Measurements from ENCODE around the gene THOC6. TPM values are rescaled to one million over a fixed set of nuclear protein-coding genes. Genes with fewer than 3 reads are reported as not detected.
A peak's percentile ranks its signal among the peaks of the same experiment; 100 is the strongest.

Gene THOC6
- total RNA-seq, 1 donor from 2014 or later: 11.0 TPM

DNA sequence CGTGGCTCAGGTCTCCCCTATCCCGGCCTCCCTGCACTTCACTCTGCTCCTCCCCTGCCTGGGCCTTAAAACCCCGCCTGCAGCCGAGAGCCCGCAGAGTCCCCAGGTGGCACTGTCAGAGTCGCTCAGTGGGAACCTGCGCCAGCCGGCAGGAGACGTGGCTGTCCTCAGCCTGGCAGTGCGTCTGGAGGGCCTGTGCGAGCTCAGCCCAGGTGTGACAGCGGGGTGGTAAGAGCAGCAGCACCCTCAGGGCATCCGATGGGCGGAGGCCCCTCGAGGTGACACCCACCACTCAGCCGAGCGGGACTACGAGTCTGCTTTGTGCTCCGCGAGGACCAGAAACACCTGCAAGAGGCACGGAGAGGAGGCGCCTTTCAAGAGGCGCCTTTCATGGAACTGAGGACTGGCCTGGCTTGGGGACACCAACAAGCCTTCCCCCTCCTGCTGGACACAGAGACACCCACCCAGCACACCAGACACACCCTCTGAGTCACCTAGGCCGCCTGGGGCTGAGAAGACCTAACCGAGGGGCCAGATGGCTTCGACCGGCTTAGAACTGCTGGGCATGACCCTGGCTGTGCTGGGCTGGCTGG lies 10.9 kb upstream of the THOC6 start, which contains the start of gene CLDN9:
Gene CLDN9, plus strand, starts transcription at position 96 of the 593 bp plus-strand sequence. Its CDS starts 440 bp downstream, at position 536.
- DNase-seq: no peak
- peak; percentile 14 for ATAC-seq (ENCODE audit: poor library complexity)
- intact Hi-C loops (cut with DNase I): no loop called here

DNA sequence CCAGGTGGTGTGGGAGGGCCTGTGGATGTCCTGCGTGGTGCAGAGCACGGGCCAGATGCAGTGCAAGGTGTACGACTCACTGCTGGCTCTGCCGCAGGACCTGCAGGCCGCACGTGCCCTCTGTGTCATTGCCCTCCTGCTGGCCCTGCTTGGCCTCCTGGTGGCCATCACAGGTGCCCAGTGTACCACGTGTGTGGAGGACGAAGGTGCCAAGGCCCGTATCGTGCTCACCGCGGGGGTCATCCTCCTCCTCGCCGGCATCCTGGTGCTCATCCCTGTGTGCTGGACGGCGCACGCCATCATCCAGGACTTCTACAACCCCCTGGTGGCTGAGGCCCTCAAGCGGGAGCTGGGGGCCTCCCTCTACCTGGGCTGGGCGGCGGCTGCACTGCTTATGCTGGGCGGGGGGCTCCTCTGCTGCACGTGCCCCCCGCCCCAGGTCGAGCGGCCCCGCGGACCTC lies 10.3 kb upstream of the THOC6 start:
- DNase-seq (no peak), ATAC-seq (ENCODE audit: poor library complexity) (no peak)

DNA sequence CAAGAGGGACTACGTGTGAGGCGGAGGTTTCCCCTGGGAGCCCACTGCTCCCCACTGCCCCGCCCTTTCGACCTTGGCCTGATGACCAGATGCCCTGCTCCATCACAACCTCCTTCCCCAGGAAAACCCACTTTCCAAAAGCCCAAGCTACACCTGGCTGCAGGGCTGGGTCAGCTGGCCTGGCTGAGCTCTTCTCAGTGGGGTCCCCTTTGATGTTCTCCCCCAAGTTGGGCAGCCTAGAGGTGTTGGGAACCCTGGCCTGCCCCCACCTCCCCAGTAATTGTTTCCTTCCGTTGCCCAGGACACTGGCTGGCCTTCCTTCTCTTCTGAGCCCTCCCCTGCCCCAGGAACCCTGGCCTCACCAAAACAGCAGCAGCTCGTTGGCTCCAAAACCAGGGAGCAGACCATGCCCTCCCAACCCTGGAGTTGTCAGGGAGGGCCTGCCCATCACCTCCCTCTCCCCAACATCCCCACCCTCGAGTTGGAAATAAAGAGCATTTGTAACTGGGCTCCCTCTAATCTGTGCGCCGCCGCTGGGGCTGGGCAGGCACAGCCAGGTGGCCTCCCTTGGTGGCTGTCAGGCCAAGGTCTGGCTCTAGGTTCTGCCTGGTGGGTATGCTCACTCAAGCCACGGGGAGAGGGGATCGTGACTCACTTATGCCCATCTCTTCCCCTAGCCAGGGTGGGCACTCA lies 9.7 kb upstream of the THOC6 start:
- no peak for DNase-seq
- intact Hi-C loops (cut with DNase I): no loop called here
- ATAC-seq (ENCODE audit: poor library complexity): no peak

More for the DNA sequence above, 10.3 kb upstream of the THOC6 start:
- intact Hi-C loops (cut with DNase I): no loop called here

DNA sequence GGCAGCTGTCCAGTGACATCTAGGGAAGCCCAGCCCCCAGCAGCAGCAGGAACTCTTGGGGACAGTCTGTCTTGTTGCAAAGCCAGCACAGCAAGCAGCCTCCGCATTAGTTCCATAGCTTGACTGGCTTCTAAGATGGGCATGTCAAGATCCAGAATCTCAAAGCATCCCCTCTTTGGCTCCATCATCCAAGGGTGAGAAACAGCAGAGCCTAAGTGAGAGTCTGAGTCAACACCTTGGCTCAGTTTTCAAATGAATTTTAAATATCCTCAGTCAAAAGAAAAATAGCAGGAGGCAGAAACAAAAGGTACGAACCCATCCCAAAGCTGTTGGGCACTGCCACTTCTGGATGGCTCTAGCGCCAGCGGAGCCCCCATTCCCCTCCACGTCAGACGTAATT lies 8.9 kb upstream of the THOC6 start:
- DNase-seq (no peak), ATAC-seq (ENCODE audit: poor library complexity) (no peak)
- intact Hi-C loops (cut with DNase I): no loop called here

DNA sequence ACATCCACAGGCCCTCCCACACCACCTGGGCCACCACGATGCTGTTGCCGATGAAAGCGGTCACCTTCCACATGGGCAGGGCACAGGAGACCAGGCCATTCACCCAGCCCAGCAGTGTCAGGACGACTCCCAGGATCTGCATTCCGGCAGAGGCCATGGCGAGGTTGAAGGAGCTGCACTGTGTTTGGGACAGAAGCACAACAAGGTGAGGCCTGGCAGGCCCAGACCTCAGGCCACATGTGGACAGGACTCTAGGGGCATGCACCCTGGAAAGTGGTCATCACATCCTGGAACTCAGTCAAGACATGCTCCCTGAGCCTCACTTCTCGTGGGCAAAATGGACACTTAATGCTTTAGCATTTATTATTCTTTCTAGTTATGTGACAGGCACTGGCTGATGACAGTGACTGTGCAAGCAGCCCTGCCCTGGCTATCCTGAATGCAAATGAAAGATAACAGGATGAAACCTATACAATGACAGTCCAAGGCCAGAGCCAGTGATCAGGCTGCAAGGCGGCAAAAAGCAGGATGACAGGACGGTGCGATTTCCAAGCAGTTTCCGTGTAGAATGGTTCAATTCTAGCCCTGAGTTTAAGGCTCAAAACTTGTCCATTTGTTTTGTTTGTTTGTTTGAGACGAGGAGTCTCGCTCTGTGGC lies 7.8 kb upstream of the THOC6 start:
- DNase-seq (no peak), ATAC-seq (ENCODE audit: poor library complexity) (no peak)
- intact Hi-C loops (cut with DNase I): no loop called here

DNA sequence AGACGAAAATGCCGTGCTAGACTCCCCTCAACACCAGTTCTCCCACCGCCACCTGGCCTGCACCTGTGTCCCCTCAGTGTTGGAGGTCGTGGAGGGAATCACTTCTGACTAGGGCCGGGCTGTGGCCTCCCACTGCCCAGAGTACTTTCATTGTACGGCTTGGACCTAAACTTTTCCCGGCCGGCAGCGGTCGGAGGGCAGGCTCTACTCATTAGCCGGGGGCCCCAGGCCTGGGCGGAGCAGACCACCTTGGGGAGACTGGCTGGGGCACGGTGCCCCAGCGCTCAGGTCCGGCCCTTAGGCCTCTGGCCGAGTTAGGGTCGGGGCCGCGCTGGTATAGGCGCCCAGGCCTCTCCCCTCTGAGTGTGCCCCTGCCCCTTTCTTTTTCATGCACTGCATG lies 6.5 kb upstream of the THOC6 start:
- DNase-seq (no peak), ATAC-seq (ENCODE audit: poor library complexity) (no peak)
- intact Hi-C loops (cut with DNase I): no loop called here

DNA sequence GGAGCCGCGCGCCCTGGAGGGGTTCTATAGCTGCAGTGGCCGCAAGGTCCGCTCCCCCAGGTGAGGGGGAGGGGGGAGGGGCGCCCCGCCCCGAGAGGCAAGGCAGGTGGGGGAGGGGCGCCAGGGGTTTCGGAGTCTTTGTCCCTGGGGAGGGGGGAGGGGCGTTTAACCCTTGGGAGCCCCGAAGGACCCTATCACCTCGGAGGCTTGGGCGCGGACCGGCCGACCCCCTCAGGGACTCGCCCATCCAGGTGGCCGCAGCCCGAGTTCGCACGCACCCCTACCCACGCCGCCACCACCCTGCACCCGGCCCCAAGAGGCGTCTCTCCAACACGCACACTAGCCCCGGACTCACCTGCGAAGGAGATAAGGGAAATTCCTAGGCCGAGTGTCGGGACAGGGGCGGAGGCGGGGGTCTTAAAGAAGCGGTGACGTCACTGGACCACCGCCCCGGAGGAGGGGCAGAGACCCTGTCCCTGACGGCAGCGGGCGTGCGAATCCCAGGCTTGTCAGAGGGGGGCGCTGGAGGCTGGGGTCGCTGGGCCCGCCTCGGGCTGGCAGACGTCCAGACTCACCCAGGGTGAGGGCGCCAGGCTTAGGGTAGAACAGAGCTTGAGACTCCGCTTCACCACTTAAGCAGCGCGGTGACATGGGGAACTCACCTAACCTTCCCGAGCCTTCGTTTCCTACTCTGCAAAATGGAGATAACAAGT lies 5.9 kb upstream of the THOC6 start, which contains the start of gene CLDN6:
Gene CLDN6, minus strand, starts transcription at position 390 of the 713 bp plus-strand sequence. CDS start 2,162 bp downstream, outside the sequence.
- no peak for ATAC-seq (ENCODE audit: poor library complexity)
- DNase-seq: no peak
- intact Hi-C loops (cut with DNase I): no loop called here

DNA sequence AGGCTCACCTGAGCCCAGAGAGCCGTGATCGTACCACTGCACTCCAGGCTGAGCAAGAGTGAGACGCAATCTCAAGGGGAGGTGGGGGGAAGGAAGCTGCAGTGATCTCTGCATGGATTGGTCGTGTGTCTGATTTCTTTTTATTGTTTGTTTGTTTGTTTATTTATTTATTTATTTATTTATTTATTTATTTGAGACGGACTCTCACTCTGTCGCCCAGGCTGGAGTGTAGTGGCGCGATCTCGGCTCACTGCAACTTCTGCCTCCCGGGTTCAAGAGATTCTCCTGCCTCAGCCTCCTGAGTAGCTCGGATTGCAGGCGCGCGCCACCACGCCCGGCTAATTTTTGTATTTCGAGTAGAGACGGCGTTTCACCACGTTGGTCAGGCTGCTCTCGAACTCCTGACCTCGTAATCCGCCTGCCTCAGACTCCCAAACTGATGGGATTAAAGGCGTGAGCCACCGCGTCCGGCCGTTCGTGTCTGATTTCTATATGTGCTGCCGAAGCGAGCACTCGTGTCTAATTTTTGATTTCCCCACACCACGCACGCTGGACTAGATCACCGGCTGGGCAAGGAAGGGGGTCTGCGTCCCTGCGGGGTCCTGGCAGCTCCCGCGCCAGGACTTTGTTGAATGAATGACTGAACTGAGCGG lies 4.1 kb upstream of the THOC6 start:
- intact Hi-C loops (cut with DNase I): no loop called here
- ATAC-seq (ENCODE audit: poor library complexity) (no peak), DNase-seq (no peak)

DNA sequence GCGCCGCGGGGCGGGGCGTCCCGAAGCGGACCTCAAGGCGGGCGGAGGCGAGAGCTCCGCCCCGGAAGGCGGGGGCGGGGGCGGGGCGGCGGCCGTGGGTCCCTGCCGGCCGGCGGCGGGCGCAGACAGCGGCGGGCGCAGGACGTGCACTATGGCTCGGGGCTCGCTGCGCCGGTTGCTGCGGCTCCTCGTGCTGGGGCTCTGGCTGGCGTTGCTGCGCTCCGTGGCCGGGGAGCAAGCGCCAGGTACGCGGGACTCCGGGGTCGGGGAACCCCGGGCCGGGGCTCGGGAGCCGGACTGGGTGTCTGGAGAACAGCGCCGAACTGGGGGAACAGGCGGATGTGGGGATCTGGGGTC lies 3.6 kb upstream of the THOC6 start, which contains the start of gene TNFRSF12A:
Gene TNFRSF12A, plus strand, starts transcription at position 122 of the 357 bp plus-strand sequence. Its CDS starts 30 bp downstream, at position 152.
- ATAC-seq (ENCODE audit: poor library complexity): peak; percentile 59
- DNase-seq: peak; percentile 89
- intact Hi-C loops (cut with DNase I): no loop called here

DNA sequence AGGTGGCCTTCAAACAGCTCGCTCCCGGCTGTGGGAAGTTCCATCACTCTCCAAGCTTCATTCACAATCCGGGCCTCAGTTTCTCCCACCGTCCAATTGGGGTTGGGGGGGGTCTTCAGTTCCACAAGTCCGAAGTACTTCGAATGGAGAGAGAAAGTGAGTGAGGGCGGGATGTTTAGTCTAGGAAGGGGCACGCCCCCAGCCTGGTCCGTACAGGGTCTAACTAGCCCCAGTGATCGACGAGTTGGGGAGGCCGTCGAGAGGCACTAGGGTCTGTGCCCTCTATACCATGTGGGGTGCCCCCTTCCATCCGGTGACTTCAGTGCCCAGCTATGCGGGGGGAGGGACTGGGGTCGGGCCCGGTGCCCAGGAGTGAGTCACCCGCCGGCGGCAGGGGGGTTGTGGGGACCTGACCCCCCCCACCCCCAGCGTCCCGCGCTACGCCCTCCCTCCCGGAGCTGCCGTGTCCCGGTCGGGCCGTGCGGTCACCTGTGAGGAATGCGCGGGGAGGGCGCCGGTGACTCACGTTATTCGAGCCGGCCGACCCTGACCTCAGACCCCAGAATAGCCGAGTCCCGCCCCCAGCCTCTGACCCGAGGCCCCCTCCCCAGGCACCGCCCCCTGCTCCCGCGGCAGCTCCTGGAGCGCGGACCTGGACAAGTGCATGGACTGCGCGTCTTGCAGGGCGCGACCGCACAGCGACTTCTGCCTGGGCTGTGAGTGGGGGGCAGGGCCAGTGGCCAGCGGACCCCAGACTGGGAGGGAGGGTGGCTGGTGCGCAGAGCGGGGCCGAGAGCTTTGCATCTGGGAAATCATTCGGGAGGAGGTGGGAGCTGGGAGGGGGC lies 3.0 kb upstream of the THOC6 start:
- ATAC-seq (ENCODE audit: poor library complexity) (peak; percentile 37), DNase-seq (peak; percentile 80)
- intact Hi-C loops (cut with DNase I): no loop called here

DNA sequence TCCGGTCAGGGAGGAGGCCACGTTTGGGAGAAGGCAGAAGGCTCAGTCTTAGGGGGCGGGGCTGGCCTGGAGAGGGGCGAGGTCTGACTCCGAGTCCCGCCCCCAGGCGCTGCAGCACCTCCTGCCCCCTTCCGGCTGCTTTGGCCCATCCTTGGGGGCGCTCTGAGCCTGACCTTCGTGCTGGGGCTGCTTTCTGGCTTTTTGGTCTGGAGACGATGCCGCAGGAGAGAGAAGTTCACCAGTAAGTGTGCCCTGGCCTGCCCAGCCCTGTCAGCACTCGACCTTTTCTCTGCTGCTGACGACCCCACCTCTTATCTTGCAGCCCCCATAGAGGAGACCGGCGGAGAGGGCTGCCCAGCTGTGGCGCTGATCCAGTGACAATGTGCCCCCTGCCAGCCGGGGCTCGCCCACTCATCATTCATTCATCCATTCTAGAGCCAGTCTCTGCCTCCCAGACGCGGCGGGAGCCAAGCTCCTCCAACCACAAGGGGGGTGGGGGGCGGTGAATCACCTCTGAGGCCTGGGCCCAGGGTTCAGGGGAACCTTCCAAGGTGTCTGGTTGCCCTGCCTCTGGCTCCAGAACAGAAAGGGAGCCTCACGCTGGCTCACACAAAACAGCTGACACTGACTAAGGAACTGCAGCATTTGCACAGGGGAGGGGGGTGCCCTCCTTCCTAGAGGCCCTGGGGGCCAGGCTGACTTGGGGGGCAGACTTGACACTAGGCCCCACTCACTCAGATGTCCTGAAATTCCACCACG lies 2.2 kb upstream of the THOC6 start:
- DNase-seq (peak; percentile 89), ATAC-seq (ENCODE audit: poor library complexity) (peak; percentile 58)
- intact Hi-C loops (cut with DNase I): no loop called here

DNA sequence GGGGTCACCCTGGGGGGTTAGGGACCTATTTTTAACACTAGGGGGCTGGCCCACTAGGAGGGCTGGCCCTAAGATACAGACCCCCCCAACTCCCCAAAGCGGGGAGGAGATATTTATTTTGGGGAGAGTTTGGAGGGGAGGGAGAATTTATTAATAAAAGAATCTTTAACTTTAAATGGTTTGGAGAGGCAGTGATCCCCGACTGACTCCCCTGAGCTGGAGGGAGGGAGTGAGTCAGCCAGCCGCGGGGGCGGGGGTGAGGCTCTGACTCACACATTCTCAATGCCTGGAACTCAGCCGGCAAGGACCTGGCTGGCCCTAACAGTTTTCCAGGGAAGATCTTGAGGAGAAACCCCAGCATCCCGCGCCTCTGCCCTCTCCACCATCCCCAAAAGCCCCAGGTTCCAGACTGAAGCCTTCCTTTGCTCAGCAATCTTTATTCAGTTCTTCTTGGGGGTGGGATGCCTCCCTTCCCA lies 1.6 kb upstream of the THOC6 start:
- DNase-seq (peak; percentile 92), ATAC-seq (ENCODE audit: poor library complexity) (peak; percentile 42)
- intact Hi-C loops (cut with DNase I): no loop called here

DNA sequence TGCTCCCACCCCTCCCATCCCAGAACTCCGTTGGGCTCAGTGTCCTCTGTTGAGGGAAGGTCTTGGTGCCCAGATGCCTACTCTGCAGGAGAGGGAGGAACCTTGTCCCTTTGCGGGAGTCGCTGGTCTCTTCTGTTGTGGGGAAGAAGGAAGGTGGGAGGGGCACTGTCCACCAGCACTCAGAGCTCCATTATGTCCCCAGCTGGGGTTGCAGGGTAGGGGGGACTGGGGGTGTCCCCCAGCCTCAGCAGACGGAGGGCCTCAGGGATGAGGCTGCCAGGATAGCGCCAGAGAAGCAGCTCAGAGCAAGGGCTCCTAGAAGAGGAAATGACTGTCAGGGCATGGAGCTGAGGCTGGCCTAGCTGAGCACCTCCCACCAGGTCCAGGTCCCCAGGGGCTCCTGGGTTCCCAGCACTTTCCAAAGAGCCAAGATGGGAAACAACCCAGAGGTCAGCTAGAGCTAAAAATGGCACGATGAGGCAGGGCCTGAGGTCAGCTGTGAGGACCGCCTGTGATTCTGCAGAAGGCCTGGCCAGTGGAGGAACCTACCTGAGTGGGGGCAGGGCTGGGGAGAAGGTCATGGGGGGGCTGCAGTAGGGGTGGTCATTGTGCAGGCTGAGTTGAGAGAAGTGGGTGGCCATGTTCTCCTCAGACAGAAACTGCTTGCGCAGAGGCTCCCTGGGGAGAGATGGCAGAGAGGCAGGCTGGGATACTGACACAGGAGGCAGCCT lies 986 bp upstream of the THOC6 start:
- DNase-seq (no peak), ATAC-seq (ENCODE audit: poor library complexity) (no peak)
- intact Hi-C loops (cut with DNase I): no loop called here

DNA sequence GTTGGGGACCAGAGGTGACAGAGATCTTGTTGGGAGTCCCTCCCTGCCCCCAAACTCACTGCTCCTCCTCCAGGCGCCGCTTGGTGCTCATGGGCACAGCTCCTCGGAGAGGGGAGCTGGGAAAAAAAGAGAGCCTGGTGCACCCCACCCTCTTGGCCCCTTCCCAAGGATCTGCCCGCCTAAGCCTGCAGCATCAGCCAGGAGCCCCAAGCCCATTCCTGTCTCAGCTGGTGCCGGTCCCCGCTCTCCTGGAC lies 493 bp upstream of the THOC6 start:
- DNase-seq (no peak), ATAC-seq (ENCODE audit: poor library complexity) (no peak)
- intact Hi-C loops (cut with DNase I): no loop called here

DNA sequence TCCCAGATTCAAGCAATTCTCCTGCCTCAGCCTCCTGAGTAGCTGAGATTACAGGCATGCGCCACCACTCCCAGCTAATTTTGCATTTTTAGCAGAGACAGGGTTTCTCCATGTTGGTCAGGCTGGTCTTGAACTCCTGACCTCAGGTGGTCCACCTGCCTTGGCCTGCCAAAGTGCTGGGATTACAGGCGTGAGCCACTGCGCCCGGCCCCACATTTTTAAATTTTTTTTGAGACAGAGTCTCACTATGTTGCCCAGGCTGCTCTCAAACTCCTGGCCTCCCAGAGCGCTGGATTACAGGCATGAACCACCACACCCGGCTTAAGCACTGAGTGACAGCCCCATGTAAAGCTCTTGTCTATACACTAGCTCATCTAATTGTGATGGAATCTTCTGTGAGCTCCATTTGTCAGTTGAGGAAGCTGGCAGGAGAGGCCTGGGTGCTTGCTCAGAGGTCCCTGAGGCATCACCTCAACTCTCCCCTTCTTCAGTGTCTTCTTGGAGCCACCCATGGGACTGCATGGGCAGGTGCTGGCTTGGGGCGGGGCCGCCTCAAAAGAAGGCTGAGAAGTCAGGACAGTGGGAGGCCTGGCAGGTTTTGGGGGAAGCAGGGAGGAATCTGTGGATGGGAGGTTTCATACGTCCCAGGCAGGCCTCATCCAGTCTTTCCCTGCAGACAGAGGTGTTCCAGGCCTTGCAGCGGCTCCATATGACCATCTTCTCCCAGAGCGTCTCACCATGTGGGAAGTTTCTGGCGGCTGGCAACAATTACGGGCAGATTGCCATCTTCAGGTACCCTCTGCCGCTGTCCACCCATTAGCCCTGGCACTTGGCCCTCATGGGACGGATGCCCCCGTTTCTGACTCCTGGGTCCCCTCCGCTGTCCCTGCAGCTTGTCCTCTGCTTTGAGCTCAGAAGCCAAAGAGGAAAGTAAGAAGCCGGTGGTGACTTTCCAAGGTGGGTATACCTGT lies 1.5 kb downstream of the THOC6 start:
- intact Hi-C loops (cut with DNase I): no loop called here
- DNase-seq (no peak), ATAC-seq (ENCODE audit: poor library complexity) (no peak)

DNA sequence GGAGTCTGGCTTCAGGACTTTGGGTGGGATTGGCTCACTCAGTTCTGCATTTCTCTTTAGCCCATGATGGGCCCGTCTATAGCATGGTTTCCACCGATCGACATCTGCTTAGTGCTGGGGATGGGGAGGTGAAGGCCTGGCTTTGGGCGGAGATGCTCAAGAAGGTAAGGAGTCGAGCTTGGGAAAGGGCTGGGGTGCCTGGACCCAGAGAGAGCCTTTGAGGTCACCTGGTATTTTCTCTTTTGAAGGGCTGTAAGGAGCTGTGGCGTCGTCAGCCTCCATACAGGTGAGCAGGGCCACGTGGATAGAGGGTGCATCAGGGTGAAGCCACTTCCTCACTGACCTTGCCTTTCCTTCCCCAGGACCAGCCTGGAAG lies 2.2 kb downstream of the THOC6 start:
- intact Hi-C loops (cut with DNase I): no loop called here

More for the DNA sequence above, 2.2 kb downstream of the THOC6 start:
- DNase-seq: no peak
- ATAC-seq (ENCODE audit: poor library complexity): no peak
